MCF 10A (cell line): ENCODE data around the gene TNS3. TPM values are rescaled to one million over a fixed set of nuclear protein-coding genes. Genes with fewer than 3 reads are reported as not detected.

Experiments used
- BruUV-seq: library from RNA; stranded (reverse); fragments of 400-500 nt; replicated peaks from 2 replicates; lab custom pipeline; 2021; lab: Mats Ljungman, UMichigan
- CTCF ChIA-PET: fragments of 300-600 bp; sonication (Branson Sonifier 250); formaldehyde crosslinking; extraction: SDS; loops from one replicate; lab custom pipeline; 2021; ENCODE audit warnings: antibody characterized with exemption, inconsistent platforms; lab: Yijun Ruan, JAX
- POLR2A ChIA-PET: fragments of 300-600, 350-650 bp; sonication (Branson Sonifier 250); formaldehyde crosslinking; extraction: SDS; loops from one replicate; lab custom pipeline; 2020; ENCODE audit warnings: antibody characterized with exemption, inconsistent platforms; lab: Yijun Ruan, JAX
- DNase-seq: peaks from one replicate; pipeline ENCODE4 v3.0.0-alpha.2; 2018; ENCODE audit not compliant: unreplicated experiment
- H3K27ac Mint-ChIP-seq: one replicate; pipeline ENCODE4 v1.8.0; 2022; ENCODE audit warnings: mild to moderate bottlenecking, low read depth, mixed read lengths; ENCODE audit not compliant: unreplicated experiment
- H3K27me3 Mint-ChIP-seq: one replicate; pipeline ENCODE4 v1.8.0; 2022; ENCODE audit warnings: mixed read lengths; ENCODE audit not compliant: insufficient read depth, unreplicated experiment
- H3K36me3 Mint-ChIP-seq: one replicate; pipeline ENCODE4 v1.8.0; 2022; ENCODE audit warnings: mild to moderate bottlenecking, moderate library complexity, mixed read lengths; ENCODE audit not compliant: insufficient read depth, unreplicated experiment
- H3K4me1 Mint-ChIP-seq: one replicate; pipeline ENCODE4 v1.8.0; 2022; ENCODE audit warnings: mixed read lengths; ENCODE audit not compliant: insufficient read depth, unreplicated experiment
- H3K4me3 Mint-ChIP-seq: one replicate; pipeline ENCODE4 v1.8.0; 2022; ENCODE audit warnings: mild to moderate bottlenecking, moderate library complexity, mixed read lengths; ENCODE audit not compliant: unreplicated experiment
- H3K9me3 Mint-ChIP-seq: one replicate; pipeline ENCODE4 v1.8.0; 2022; ENCODE audit warnings: mixed read lengths; ENCODE audit not compliant: unreplicated experiment
- intact Hi-C: fragments of 100-400 bp; cut with micrococcal nuclease; formaldehyde crosslinking; loops from 2 replicates; pipeline ENCODE4 v1.14.1; 2022
- total RNA-seq: library from RNA; stranded (reverse); gene quantifications from 2 replicates; pipeline ENCODE4 v1.2.3, GENCODE V29; 2022
- TF ChIP-seq, protein P1 (sequence below): fragments of 200-600 bp; IDR thresholded peaks from one replicate; pipeline ENCODE4 v1.8.0; 2022; ENCODE audit warnings: antibody characterized with exemption, mild to moderate bottlenecking; ENCODE audit not compliant: unreplicated experiment

TNS3 gene
- total RNA-seq, 1 experiment from 2014 or later, result 30.1 TPM

- peaks cover 36% of the 10 kb centered on the region for H3K36me3 Mint-ChIP-seq
- H3K27me3 Mint-ChIP-seq, result no peaks in the 10 kb centered on the region
- no peaks in the 10 kb centered on the region for H3K9me3 Mint-ChIP-seq
- H3K4me3 Mint-ChIP-seq, result no peak overlapping the region
- ChIA-PET CTCF (interaction anchor here (0.6 kb wide), 1 partner anchor 1815 kb away, joined by 3 read pairs; no protein-coding TSS in a partner anchor), POLR2A (no interaction called here)
- no peak overlapping the region for H3K27ac Mint-ChIP-seq
- H3K4me1 Mint-ChIP-seq, result peaks cover 10% of the 10 kb centered on the region
- no TSS peak for BruUV-seq
- intact Hi-C loops, result no loop called here
- DNase-seq, result no peak
- TF ChIP-seq, protein P1, sequence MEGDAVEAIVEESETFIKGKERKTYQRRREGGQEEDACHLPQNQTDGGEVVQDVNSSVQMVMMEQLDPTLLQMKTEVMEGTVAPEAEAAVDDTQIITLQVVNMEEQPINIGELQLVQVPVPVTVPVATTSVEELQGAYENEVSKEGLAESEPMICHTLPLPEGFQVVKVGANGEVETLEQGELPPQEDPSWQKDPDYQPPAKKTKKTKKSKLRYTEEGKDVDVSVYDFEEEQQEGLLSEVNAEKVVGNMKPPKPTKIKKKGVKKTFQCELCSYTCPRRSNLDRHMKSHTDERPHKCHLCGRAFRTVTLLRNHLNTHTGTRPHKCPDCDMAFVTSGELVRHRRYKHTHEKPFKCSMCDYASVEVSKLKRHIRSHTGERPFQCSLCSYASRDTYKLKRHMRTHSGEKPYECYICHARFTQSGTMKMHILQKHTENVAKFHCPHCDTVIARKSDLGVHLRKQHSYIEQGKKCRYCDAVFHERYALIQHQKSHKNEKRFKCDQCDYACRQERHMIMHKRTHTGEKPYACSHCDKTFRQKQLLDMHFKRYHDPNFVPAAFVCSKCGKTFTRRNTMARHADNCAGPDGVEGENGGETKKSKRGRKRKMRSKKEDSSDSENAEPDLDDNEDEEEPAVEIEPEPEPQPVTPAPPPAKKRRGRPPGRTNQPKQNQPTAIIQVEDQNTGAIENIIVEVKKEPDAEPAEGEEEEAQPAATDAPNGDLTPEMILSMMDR, result no peak
These were observed 116.7 kb downstream of the TNS3 start for GRCh38 chr7:47465191-47465590.

DNA sequence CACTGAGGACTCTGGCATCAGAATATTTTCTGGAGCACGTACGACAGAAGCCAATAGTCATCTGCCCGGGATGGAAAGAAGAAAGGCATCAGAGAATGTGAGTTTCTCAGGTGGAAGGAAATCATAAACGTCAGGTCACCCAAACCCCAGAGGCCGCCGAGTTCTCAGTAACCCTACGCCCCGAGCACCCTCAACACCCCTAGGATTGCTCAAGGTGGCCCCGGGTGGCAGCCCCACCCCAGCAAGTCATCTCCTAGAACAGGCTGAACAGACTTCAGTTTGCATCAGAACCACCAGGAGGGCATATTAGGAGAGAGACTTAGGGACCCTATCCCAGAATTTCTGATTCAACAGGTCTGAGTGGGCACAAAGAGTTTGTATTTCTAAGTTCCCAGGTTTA, 117.6 kb downstream of the TNS3 start:
- Mint-ChIP-seq H3K36me3 (peaks cover 36% of the 10 kb centered on the region), H3K27me3 (no peaks in the 10 kb centered on the region), H3K9me3 (no peaks in the 10 kb centered on the region), H3K27ac (no peak overlapping the region), H3K4me3 (no peak overlapping the region), H3K4me1 (peaks cover 10% of the 10 kb centered on the region)
- ChIA-PET CTCF (no interaction called here), POLR2A (no interaction called here)
- no TSS peak for BruUV-seq
- TF ChIP-seq, protein P1, result no peak
- intact Hi-C loops, result no loop called here
- DNase-seq, result no peak

DNA sequence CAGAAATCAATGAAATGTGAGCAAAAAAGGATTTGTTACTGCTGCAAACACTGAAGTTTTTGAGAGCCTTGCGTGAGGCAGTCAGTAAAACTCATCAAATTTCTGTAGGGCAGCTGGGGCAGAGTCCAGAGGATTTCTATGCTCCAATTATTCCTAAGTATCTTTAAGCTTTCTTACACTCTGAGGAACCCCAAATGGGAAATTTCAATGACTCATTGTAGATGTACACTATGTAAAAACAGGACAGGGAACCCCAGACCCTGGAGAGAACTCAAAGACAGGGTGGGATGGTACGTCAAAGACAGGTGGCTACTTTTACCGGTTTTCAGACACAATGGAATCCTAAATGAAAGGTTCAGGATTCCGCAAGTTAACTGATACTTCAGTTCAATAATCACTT, 120.2 kb downstream of the TNS3 start:
- no peak for DNase-seq
- H3K36me3 Mint-ChIP-seq, result peaks cover 30% of the 10 kb centered on the region
- CTCF ChIA-PET, result no interaction called here
- TF ChIP-seq, protein P1, result no peak
- intact Hi-C loops, result no loop called here
- peaks cover 20% of the 10 kb centered on the region for H3K4me1 Mint-ChIP-seq
- H3K27me3 Mint-ChIP-seq, result no peaks in the 10 kb centered on the region
- no peaks in the 10 kb centered on the region for H3K9me3 Mint-ChIP-seq
- no TSS peak for BruUV-seq
- POLR2A ChIA-PET, result interaction anchor here (1.3 kb wide), 1 partner anchor 14 kb away, joined by 4 read pairs; no protein-coding TSS in a partner anchor
- no peak overlapping the region for H3K4me3 Mint-ChIP-seq
- H3K27ac Mint-ChIP-seq, result no peak overlapping the region

- BruUV-seq, result no TSS peak
- TF ChIP-seq, protein P1, result no peak
These were observed 120.8 kb downstream of the TNS3 start for GRCh38 chr7:47461161-47461560.

More at GRCh38 chr7:47461161-47461560, 120.8 kb downstream of the TNS3 start:
- Mint-ChIP-seq H3K4me1 (peaks cover 20% of the 10 kb centered on the region), H3K9me3 (no peaks in the 10 kb centered on the region), H3K4me3 (no peak overlapping the region), H3K27me3 (no peaks in the 10 kb centered on the region), H3K27ac (no peak overlapping the region), H3K36me3 (peaks cover 24% of the 10 kb centered on the region)
- no peak for DNase-seq
- CTCF ChIA-PET, result interaction anchor here (0.5 to 1.1 kb wide), 4 partner anchors 9 to 1668 kb away, joined by 3 to 5 read pairs (median 3); no protein-coding TSS in a partner anchor
- POLR2A ChIA-PET, result interaction anchor here (0.6 to 1.3 kb wide), 2 partner anchors 14 to 232 kb away, joined by 4 read pairs; no protein-coding TSS in a partner anchor
- intact Hi-C loops, result no loop called here
